GM10266 (cell line): ENCODE measurements around the gene PRKAB1.

Source experiments
- DNase-seq: peaks from one replicate; pipeline ENCODE4 v3.0.0; 2012; ENCODE audit errors: extremely low spot score
- CTCF ChIP-seq: IDR thresholded peaks from 2 replicates; pipeline ENCODE4 v1.5.1; 2012; ENCODE audit warnings: mild to moderate bottlenecking, low read depth; ENCODE audit not compliant: control insufficient read depth, insufficient read depth; ENCODE audit errors: missing control alignments

PRKAB1 gene

GRCh38 chr12:119711693-119712092 lies 43.8 kb downstream of the PRKAB1 start:
- DNase-seq, result no peak
- TF ChIP-seq CTCF, result no peak

GRCh38 chr12:119712721-119713120 lies 44.8 kb downstream of the PRKAB1 start:
- DNase-seq, result no peak
- TF ChIP-seq CTCF, result no peak

- no peak for DNase-seq
- TF ChIP-seq CTCF, result no peak
These were observed 45.7 kb downstream of the PRKAB1 start for GRCh38 chr12:119713551-119714031.

- TF ChIP-seq CTCF, result no peak
- no peak for DNase-seq
These were observed 46.8 kb downstream of the PRKAB1 start for GRCh38 chr12:119714614-119715267.

- no peak for DNase-seq
- no peak for TF ChIP-seq CTCF
These were observed 47.3 kb downstream of the PRKAB1 start for GRCh38 chr12:119715268-119715620.

GRCh38 chr12:119718141-119718540 lies 50.2 kb downstream of the PRKAB1 start:
- no peak for DNase-seq
- no peak for TF ChIP-seq CTCF

- no peak for TF ChIP-seq CTCF
- no peak for DNase-seq
These were observed 52.4 kb downstream of the PRKAB1 start for GRCh38 chr12:119720349-119720748.
